ENCODE measurements around the gene AP1S3.

Gene AP1S3

GRCh38 chr2:223725494-223725893 is 111.9 kb downstream of the AP1S3 start:
- H3K36me3 ChIP-seq (ENCODE audit: control insufficient read depth, insufficient read depth, low read length), result no peaks in the 10 kb centered on the region
- no peak for DNase-seq (ENCODE audit: extremely low read depth, insufficient read length)
- no peaks in the 10 kb centered on the region for H3K27me3 ChIP-seq (replicated peaks; ENCODE audit: control insufficient read depth, insufficient read depth, low read length)
- TF ChIP-seq CTCF (IDR thresholded peaks at IDR 0.05; ENCODE audit: insufficient read depth, low read length, poor library complexity, severe bottlenecking), result no peak
- H3K4me3 ChIP-seq (replicated peaks; ENCODE audit: low read depth, low read length), result no peak overlapping the region

DNA sequence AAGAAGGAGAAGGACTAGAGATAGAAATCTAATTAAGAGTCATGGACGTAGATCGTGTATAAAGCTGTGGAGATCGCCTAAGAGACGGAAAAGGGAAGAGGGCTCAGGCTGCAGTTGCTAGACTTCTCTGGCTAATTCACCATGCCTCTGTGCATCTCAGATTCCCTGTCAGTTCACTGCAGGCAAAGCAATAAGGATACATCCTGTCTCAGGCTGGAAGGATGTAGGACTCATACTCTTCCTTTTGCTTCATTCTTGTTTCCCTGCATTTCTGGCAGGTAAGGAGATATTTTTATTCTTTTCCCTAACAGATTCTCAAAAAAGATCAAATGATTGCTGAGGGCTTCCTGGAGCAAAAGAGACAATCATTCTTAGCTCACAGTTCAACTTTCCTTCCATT is 112.5 kb downstream of the AP1S3 start:
- Histone ChIP-seq H3K4me3 (replicated peaks; ENCODE audit: low read depth, low read length) (no peak overlapping the region), H3K27me3 (replicated peaks; ENCODE audit: control insufficient read depth, insufficient read depth, low read length) (no peaks in the 10 kb centered on the region), H3K36me3 (ENCODE audit: control insufficient read depth, insufficient read depth, low read length) (no peaks in the 10 kb centered on the region)
- TF ChIP-seq CTCF (IDR thresholded peaks at IDR 0.05; ENCODE audit: insufficient read depth, low read length, poor library complexity, severe bottlenecking), result no peak
- no peak for DNase-seq (ENCODE audit: extremely low read depth, insufficient read length)

GRCh38 chr2:223723954-223724411 is 113.4 kb downstream of the AP1S3 start:
- no peak for DNase-seq (ENCODE audit: extremely low read depth, insufficient read length)
- TF ChIP-seq CTCF (IDR thresholded peaks at IDR 0.05; ENCODE audit: insufficient read depth, low read length, poor library complexity, severe bottlenecking), result no peak
- H3K36me3 ChIP-seq (ENCODE audit: control insufficient read depth, insufficient read depth, low read length), result no peaks in the 10 kb centered on the region
- H3K4me3 ChIP-seq (replicated peaks; ENCODE audit: low read depth, low read length), result no peak overlapping the region
- no peaks in the 10 kb centered on the region for H3K27me3 ChIP-seq (replicated peaks; ENCODE audit: control insufficient read depth, insufficient read depth, low read length)

- H3K36me3 ChIP-seq (ENCODE audit: control insufficient read depth, insufficient read depth, low read length), result no peaks in the 10 kb centered on the region
- DNase-seq (ENCODE audit: extremely low read depth, insufficient read length), result no peak
- H3K4me3 ChIP-seq (replicated peaks; ENCODE audit: low read depth, low read length), result no peak overlapping the region
- TF ChIP-seq CTCF (IDR thresholded peaks at IDR 0.05; ENCODE audit: insufficient read depth, low read length, poor library complexity, severe bottlenecking), result no peak
- H3K27me3 ChIP-seq (replicated peaks; ENCODE audit: control insufficient read depth, insufficient read depth, low read length), result no peaks in the 10 kb centered on the region
These were observed 115.2 kb downstream of the AP1S3 start for GRCh38 chr2:223722226-223722625.

DNA sequence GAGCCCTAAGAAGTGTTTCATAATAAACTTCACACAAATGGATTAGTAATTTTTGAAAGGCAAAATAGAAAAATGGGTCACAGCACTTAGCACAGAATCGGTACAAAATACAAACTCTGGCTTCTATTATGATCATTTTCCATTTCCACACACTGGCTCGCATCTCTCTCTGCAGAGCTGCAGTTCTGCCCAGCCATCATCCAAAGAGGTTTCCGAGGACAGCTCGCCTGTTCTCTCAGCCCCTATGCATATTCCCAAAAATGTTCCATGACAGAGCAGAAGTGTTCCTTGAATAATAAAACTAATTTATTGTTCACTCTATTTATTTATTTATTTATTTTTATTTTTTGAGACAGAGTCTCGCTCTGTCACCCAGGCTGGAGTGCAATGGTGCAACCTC is 115.6 kb downstream of the AP1S3 start:
- Histone ChIP-seq H3K36me3 (ENCODE audit: control insufficient read depth, insufficient read depth, low read length) (no peaks in the 10 kb centered on the region), H3K4me3 (replicated peaks; ENCODE audit: low read depth, low read length) (no peak overlapping the region), H3K27me3 (replicated peaks; ENCODE audit: control insufficient read depth, insufficient read depth, low read length) (no peaks in the 10 kb centered on the region)
- no peak for DNase-seq (ENCODE audit: extremely low read depth, insufficient read length)
- no peak for TF ChIP-seq CTCF (IDR thresholded peaks at IDR 0.05; ENCODE audit: insufficient read depth, low read length, poor library complexity, severe bottlenecking)

- H3K27me3 ChIP-seq (replicated peaks; ENCODE audit: control insufficient read depth, insufficient read depth, low read length), result no peaks in the 10 kb centered on the region
- H3K36me3 ChIP-seq (ENCODE audit: control insufficient read depth, insufficient read depth, low read length), result no peaks in the 10 kb centered on the region
- H3K4me3 ChIP-seq (replicated peaks; ENCODE audit: low read depth, low read length), result no peak overlapping the region
- DNase-seq (ENCODE audit: extremely low read depth, insufficient read length), result no peak
- TF ChIP-seq CTCF (IDR thresholded peaks at IDR 0.05; ENCODE audit: insufficient read depth, low read length, poor library complexity, severe bottlenecking), result no peak
These were observed 117.0 kb downstream of the AP1S3 start for GRCh38 chr2:223720367-223720766.
